ENCODE results near the gene IGF2BP3.

GRCh38 chr7:23279819-23280525, 190.3 kb downstream of the IGF2BP3 start:
- TF ChIP-seq, protein P1, sequence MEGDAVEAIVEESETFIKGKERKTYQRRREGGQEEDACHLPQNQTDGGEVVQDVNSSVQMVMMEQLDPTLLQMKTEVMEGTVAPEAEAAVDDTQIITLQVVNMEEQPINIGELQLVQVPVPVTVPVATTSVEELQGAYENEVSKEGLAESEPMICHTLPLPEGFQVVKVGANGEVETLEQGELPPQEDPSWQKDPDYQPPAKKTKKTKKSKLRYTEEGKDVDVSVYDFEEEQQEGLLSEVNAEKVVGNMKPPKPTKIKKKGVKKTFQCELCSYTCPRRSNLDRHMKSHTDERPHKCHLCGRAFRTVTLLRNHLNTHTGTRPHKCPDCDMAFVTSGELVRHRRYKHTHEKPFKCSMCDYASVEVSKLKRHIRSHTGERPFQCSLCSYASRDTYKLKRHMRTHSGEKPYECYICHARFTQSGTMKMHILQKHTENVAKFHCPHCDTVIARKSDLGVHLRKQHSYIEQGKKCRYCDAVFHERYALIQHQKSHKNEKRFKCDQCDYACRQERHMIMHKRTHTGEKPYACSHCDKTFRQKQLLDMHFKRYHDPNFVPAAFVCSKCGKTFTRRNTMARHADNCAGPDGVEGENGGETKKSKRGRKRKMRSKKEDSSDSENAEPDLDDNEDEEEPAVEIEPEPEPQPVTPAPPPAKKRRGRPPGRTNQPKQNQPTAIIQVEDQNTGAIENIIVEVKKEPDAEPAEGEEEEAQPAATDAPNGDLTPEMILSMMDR (conservative IDR thresholded peaks at IDR 0.05 in 1 of 2, IDR thresholded peaks at IDR 0.05 in 1 of 2; ENCODE audit: low read depth in 1 of 2, low read length in 2 of 2), result no peak
- TF ChIP-seq EZH2 (IDR thresholded peaks at IDR 0.05; ENCODE audit: low read length, missing control alignments), result no peak
